GM12874 (cell line): ENCODE measurements around the gene IL6R.

Source experiments
- CTCF ChIP-seq: IDR thresholded peaks from 2 replicates; pipeline ENCODE4 v1.5.1; 2011; ENCODE audit warnings: low read depth, mild to moderate bottlenecking, control low read depth, low read length, moderate library complexity; ENCODE audit not compliant: insufficient read depth

Gene IL6R

GRCh38 chr1:154442006-154442740 lies 37.0 kb downstream of the IL6R start:
- peak; percentile 72 for TF ChIP-seq CTCF

GRCh38 chr1:154443274-154444013 lies 38.3 kb downstream of the IL6R start:
- no peak for TF ChIP-seq CTCF

- no peak for TF ChIP-seq CTCF
Observed at GRCh38 chr1:154445040-154445472, 39.9 kb downstream of the IL6R start.

- no peak for TF ChIP-seq CTCF
Observed at GRCh38 chr1:154446292-154446691, 41.1 kb downstream of the IL6R start.

GRCh38 chr1:154446789-154447188 lies 41.6 kb downstream of the IL6R start:
- no peak for TF ChIP-seq CTCF

GRCh38 chr1:154448331-154448811 lies 43.2 kb downstream of the IL6R start:
- no peak for TF ChIP-seq CTCF

- TF ChIP-seq CTCF = no peak
Observed at GRCh38 chr1:154453161-154453560, 48.0 kb downstream of the IL6R start.
